Transverse colon (tissue), 3 donors: Measurements from ENCODE around the gene RABEP2.

Experiments
- CTCF ChIP-seq, 5 experiments: fragments of 200-600 bp in 3 of 5; fragments of 450-650 bp in 2 of 5; sonication (generic) in 3 of 5; IDR thresholded peaks; 1 replicate in 2 of 5; 2 replicates in 3 of 5; pipeline ENCODE4 v1.5.1; 2016 to 2017; ENCODE audit warnings: antibody characterized with exemption in 5 of 5, inconsistent platforms in 3 of 5, mild to moderate bottlenecking in 2 of 5, moderate library complexity in 1 of 5
- POLR2A ChIP-seq: fragments of 450-650 bp; IDR thresholded peaks from one replicate; pipeline ENCODE4 v1.6.1; 2016; ENCODE audit warnings: antibody characterized with exemption, mild to moderate bottlenecking, moderate library complexity

- TF ChIP-seq CTCF (IDR thresholded peaks at IDR 0.05) (peak in 1 of 5 experiments; percentile 10), POLR2A (no peak)
Observed at GRCh38 chr16:28924762-28925385, at the start of gene RABEP2.
